Mesothelial cell of epicardium (in vitro differentiated cells): ENCODE measurements around the gene GALNT18. TPM values are rescaled to one million over a fixed set of nuclear protein-coding genes. Genes with fewer than 3 reads are reported as not detected.

Source experiments
- DNase-seq, 2 experiments: peaks; one replicate each; pipeline ENCODE4 v3.0.0; 2021; ENCODE audit warnings: low spot score in 2 of 2; ENCODE audit not compliant: unreplicated experiment in 2 of 2
- H3K27ac Mint-ChIP-seq: 2 replicates; pipeline ENCODE4 v1.8.0; 2021; ENCODE audit warnings: mixed read lengths
- H3K27me3 Mint-ChIP-seq: 2 replicates; pipeline ENCODE4 v1.8.0; 2021; ENCODE audit warnings: low read depth, mixed read lengths
- H3K36me3 Mint-ChIP-seq: 2 replicates; pipeline ENCODE4 v1.8.0; 2021; ENCODE audit warnings: mixed read lengths
- H3K4me1 Mint-ChIP-seq: 2 replicates; pipeline ENCODE4 v1.8.0; 2021; ENCODE audit warnings: mixed read lengths
- H3K4me3 Mint-ChIP-seq: 2 replicates; pipeline ENCODE4 v1.8.0; 2021; ENCODE audit warnings: mild to moderate bottlenecking, moderate library complexity, mixed read lengths
- H3K9me3 Mint-ChIP-seq: 2 replicates; pipeline ENCODE4 v1.8.0; 2021; ENCODE audit warnings: mixed read lengths
- total RNA-seq: library from RNA; stranded (reverse); gene quantifications from 3 replicates; pipeline ENCODE4 v1.2.1, GENCODE V29; 2021
- TF ChIP-seq, protein P1 (sequence below): fragments of 200-600 bp; sonication (generic); IDR thresholded peaks from one replicate; pipeline ENCODE4 v1.5.0; 2021; ENCODE audit warnings: antibody characterized with exemption; ENCODE audit not compliant: unreplicated experiment

The GALNT18 gene
- total RNA-seq, 1 donor from 2014 or later: 4.2 TPM

DNA sequence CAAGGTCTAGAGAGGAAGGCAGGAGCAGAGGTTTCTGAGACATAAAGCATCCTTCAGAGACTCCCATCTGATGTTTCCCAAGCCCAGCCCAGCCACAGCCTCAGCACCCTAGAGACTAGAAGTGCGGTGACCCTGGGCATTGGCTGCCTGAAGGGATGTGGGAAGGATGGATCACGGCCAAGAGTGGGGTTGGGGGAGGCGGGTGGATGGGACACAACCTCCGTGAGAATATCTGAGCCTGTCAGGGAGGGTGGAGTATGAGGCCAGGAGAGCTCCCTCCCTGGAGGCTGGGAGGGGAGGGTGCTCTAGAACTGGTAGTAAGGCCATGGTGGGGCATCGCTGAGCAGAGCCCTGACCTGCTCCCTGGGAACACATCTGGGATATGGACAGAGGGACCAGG is 340.2 kb downstream of the GALNT18 start:
- no peaks in the 10 kb centered on the region for H3K9me3 Mint-ChIP-seq
- TF ChIP-seq, protein P1, sequence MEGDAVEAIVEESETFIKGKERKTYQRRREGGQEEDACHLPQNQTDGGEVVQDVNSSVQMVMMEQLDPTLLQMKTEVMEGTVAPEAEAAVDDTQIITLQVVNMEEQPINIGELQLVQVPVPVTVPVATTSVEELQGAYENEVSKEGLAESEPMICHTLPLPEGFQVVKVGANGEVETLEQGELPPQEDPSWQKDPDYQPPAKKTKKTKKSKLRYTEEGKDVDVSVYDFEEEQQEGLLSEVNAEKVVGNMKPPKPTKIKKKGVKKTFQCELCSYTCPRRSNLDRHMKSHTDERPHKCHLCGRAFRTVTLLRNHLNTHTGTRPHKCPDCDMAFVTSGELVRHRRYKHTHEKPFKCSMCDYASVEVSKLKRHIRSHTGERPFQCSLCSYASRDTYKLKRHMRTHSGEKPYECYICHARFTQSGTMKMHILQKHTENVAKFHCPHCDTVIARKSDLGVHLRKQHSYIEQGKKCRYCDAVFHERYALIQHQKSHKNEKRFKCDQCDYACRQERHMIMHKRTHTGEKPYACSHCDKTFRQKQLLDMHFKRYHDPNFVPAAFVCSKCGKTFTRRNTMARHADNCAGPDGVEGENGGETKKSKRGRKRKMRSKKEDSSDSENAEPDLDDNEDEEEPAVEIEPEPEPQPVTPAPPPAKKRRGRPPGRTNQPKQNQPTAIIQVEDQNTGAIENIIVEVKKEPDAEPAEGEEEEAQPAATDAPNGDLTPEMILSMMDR: no peak
- peaks cover 3% of the 10 kb centered on the region for H3K4me1 Mint-ChIP-seq
- peaks cover 15% of the 10 kb centered on the region for H3K27me3 Mint-ChIP-seq
- no peak overlapping the region for H3K27ac Mint-ChIP-seq
- H3K4me3 Mint-ChIP-seq: no peak overlapping the region
- no peaks in the 10 kb centered on the region for H3K36me3 Mint-ChIP-seq
- DNase-seq: no peak

DNA sequence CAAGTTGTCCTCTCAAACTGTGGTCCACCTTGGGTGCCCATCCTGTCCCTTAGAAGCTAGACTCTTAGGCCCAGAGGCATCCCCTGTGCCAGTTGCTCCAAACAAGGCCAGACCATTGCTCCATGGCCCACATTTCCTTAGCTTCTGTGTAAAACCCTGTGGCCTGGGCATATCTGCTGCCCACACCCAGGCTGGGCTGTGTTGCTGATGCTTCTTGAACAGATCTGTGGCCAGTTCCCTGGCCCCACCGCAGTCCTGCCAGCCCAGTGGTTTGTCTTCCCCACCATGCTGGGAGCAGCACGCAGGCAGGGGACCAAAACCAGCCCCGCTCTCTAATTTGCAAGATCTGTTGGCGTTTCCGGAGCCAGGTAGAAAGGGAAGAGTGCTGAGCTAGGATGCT is 341.0 kb downstream of the GALNT18 start:
- H3K9me3 Mint-ChIP-seq: peaks cover 5% of the 10 kb centered on the region
- H3K27ac Mint-ChIP-seq: no peak overlapping the region
- TF ChIP-seq, protein P1: no peak
- no peak for DNase-seq
- H3K36me3 Mint-ChIP-seq: no peaks in the 10 kb centered on the region
- peaks cover 14% of the 10 kb centered on the region for H3K27me3 Mint-ChIP-seq
- peaks cover 3% of the 10 kb centered on the region for H3K4me1 Mint-ChIP-seq
- no peak overlapping the region for H3K4me3 Mint-ChIP-seq

DNA sequence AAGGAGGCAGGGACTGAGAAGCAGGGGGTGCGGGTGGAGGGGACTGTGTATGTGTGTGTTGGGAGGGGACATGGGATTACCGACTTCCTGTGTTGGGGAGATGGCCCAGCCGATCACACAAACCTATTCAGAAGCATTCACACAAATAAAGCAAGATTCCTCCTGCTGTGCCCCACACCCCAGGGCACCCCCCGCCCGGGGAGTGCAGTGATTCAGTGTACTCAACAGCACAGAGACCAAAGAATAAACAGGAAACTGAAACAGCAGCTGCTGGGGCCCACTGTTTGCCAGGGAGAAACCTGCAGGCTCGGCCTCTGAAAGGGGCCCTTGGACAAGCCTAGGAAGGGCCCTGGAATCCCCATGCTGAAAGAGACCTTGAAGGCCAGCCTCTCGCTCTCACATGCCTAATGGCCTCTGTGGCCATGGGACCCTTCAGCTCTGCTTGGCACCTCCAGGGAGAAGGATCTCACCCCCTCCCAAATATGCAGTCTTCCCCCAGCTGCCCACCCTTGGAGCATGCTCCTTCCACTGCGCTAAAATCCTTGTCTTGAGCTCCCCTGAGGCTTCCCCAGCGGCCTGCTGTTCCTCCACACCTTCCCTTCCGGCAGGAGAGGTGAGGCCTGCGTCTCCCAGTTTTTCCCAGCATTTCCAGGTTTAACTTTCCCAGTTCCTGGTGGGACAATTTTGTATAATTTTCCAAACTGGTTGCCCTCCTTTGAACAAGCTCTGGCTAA is 341.7 kb downstream of the GALNT18 start:
- TF ChIP-seq, protein P1: no peak
- Mint-ChIP-seq H3K9me3 (peaks cover 12% of the 10 kb centered on the region), H3K27ac (peak overlapping the region; percentile 27), H3K27me3 (peaks cover 17% of the 10 kb centered on the region), H3K4me1 (peaks cover 3% of the 10 kb centered on the region), H3K36me3 (no peaks in the 10 kb centered on the region), H3K4me3 (no peak overlapping the region)
- DNase-seq: no peak

DNA sequence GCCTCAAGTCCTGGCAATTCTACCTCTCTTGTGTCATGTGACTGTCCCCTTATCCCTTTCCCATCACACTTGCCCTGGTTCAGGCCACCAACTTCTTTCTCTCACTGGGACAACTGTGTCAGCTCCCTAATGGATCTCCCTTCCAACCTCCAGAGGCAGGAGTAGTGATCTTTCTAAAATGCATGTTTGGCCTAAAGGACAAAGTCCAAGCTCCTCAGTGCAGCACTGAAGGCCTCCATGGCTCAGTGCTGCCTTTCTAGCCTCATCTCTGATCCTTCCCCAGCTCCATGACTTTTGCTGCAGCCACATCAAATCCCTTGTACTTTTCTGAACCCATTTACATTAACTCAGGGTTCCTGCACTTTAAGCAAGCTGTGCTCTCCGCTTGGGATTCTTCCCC is 349.6 kb downstream of the GALNT18 start:
- no peak overlapping the region for H3K27ac Mint-ChIP-seq

DNA sequence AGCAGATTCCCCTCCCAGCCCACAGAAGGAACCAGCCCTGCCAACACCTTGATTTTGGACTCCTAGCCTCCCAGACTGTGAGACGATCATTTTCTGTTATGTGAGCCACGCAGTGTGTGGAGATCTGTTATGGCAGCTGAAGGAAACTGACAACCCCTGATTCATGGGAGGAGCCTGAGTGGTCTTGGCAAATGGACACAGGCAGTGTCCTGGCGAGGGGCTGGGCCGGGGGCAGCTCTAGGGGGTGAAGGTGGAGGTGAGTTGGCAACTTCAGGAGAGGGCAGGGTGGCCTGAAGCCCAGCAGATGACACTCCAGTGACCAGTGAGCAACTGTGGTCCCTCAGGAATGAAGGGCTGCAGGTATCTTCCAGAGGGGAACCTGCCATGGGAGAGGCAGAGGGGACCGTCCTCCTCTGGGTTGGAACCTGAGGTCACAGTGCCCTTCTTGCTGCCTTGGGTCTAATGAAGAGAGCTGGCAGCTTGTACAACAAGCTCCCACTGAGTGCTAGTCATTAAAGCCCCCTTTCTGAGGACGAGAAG is 351.5 kb downstream of the GALNT18 start:
- H3K27ac Mint-ChIP-seq: no peak overlapping the region
- H3K27me3 Mint-ChIP-seq: peaks cover 8% of the 10 kb centered on the region
- H3K9me3 Mint-ChIP-seq: peaks cover 2% of the 10 kb centered on the region
- no peaks in the 10 kb centered on the region for H3K36me3 Mint-ChIP-seq
- no peaks in the 10 kb centered on the region for H3K4me1 Mint-ChIP-seq
- no peak for DNase-seq
- TF ChIP-seq, protein P1: no peak
- H3K4me3 Mint-ChIP-seq: no peak overlapping the region

More for the DNA sequence above, 349.6 kb downstream of the GALNT18 start:
- no peaks in the 10 kb centered on the region for H3K36me3 Mint-ChIP-seq
- H3K4me1 Mint-ChIP-seq: no peaks in the 10 kb centered on the region
- DNase-seq: no peak
- peaks cover 17% of the 10 kb centered on the region for H3K27me3 Mint-ChIP-seq
- peaks cover 12% of the 10 kb centered on the region for H3K9me3 Mint-ChIP-seq
- H3K4me3 Mint-ChIP-seq: no peak overlapping the region
- TF ChIP-seq, protein P1: no peak
